Activated T-helper 17 cell treated with anti-CD3 and anti-CD28 coated beads, Interleukin-2, amount 50 U/mL, for 72 hours (primary cell): ENCODE data around the gene WIPF3. TPM values are rescaled to one million over a fixed set of nuclear protein-coding genes. Genes with fewer than 3 reads are reported as not detected.

ENCODE experiments used
- total RNA-seq, 2 donors: library from RNA; stranded (reverse); gene quantifications; one replicate each; pipeline ENCODE4 v1.2.3, GENCODE V29; 2022

Gene WIPF3
- total RNA-seq, 2 donors from 2014 or later: not detected

Other genes starting within 250 kb of the WIPF3 start
- gene PRR15, start 242.7 kb upstream of the WIPF3 start, total RNA-seq: not detected
- gene SCRN1, start 183.3 kb downstream of the WIPF3 start, total RNA-seq: 1 to 10 TPM; 5.4 to 7.6 TPM
- 1 to 10 TPM; 6.4 to 9.1 TPM for gene FKBP14, start 220.2 kb downstream of the WIPF3 start, total RNA-seq
- gene PLEKHA8, start 221.9 kb downstream of the WIPF3 start, total RNA-seq: 10 to 100 TPM; 16.1 to 18.2 TPM